Calu3 (cell line): ENCODE data around the gene SPP2. TPM values are rescaled to one million over a fixed set of nuclear protein-coding genes. Genes with fewer than 3 reads are reported as not detected.

Experiments used
- BruUV-seq: library from RNA; stranded (reverse); fragments of 400-500 nt; replicated peaks from 2 replicates; lab custom pipeline; 2021; lab: Mats Ljungman, UMichigan
- CTCF ChIA-PET: fragments of 300-600 bp; sonication (Branson Sonifier 250); formaldehyde crosslinking; loops from one replicate; lab custom pipeline; 2022; ENCODE audit warnings: antibody characterized with exemption; lab: Charles Lee
- DNase-seq: peaks from one replicate; pipeline ENCODE4 v3.0.0; 2022
- H3K27ac Mint-ChIP-seq: one replicate; pipeline ENCODE4 v1.8.0; 2022; ENCODE audit warnings: mixed read lengths; ENCODE audit not compliant: unreplicated experiment
- H3K27me3 Mint-ChIP-seq: one replicate; pipeline ENCODE4 v1.8.0; 2022; ENCODE audit warnings: mixed read lengths; ENCODE audit not compliant: unreplicated experiment
- H3K36me3 Mint-ChIP-seq: one replicate; pipeline ENCODE4 v1.8.0; 2022; ENCODE audit warnings: mild to moderate bottlenecking, moderate library complexity, mixed read lengths; ENCODE audit not compliant: insufficient read depth, unreplicated experiment
- H3K4me1 Mint-ChIP-seq: one replicate; pipeline ENCODE4 v1.8.0; 2022; ENCODE audit warnings: mild to moderate bottlenecking, low read depth, mixed read lengths; ENCODE audit not compliant: unreplicated experiment
- H3K4me3 Mint-ChIP-seq: one replicate; pipeline ENCODE4 v1.8.0; 2022; ENCODE audit warnings: mild to moderate bottlenecking, low read depth, moderate library complexity, mixed read lengths; ENCODE audit not compliant: unreplicated experiment
- H3K9me3 Mint-ChIP-seq: one replicate; pipeline ENCODE4 v1.8.0; 2022; ENCODE audit warnings: low read depth, mixed read lengths; ENCODE audit not compliant: unreplicated experiment
- CTCF ChIP-seq: fragments of 200-600 bp; IDR thresholded peaks from one replicate; pipeline ENCODE4 v1.8.0; 2022; ENCODE audit warnings: antibody characterized with exemption; ENCODE audit not compliant: unreplicated experiment
- intact Hi-C: fragments of 100-400 bp; cut with micrococcal nuclease; formaldehyde crosslinking; loops from one replicate; pipeline ENCODE4 v1.10.0; 2022; ENCODE audit not compliant: unreplicated experiment
- total RNA-seq: library from RNA; stranded (reverse); gene quantifications from 2 replicates; pipeline ENCODE4 v1.2.3, GENCODE V29; 2022

SPP2 gene
- total RNA-seq, 1 experiment from 2014 or later, result not detected

GRCh38 chr2:234091432-234091879 is 41.0 kb downstream of the SPP2 start:
- peak overlapping the region; percentile 53 for H3K4me3 Mint-ChIP-seq
- H3K36me3 Mint-ChIP-seq, result peaks cover 19% of the 10 kb centered on the region
- TF ChIP-seq CTCF, result no peak
- peaks cover 44% of the 10 kb centered on the region for H3K4me1 Mint-ChIP-seq
- H3K27me3 Mint-ChIP-seq, result no peaks in the 10 kb centered on the region
- peak overlapping the region; percentile 92 for H3K27ac Mint-ChIP-seq
- H3K9me3 Mint-ChIP-seq, result peaks cover 2% of the 10 kb centered on the region
- CTCF ChIA-PET, result interaction anchor here (0.6 to 3.7 kb wide), 9 partner anchors 9 to 210 kb away, joined by 3 to 17 read pairs (median 4); no protein-coding TSS in a partner anchor
- no TSS peak for BruUV-seq
- intact Hi-C loops, result loop anchor here (1.0 to 10.0 kb wide), 2 partner anchors 9 to 237 kb away; partner anchors contain the start of gene HJURP
- peak; percentile 55 for DNase-seq

- DNase-seq, result peak; percentile 54
- intact Hi-C loops, result loop anchor here (1.0 to 10.0 kb wide), 2 partner anchors 10 to 237 kb away; partner anchors contain the start of gene HJURP
- Mint-ChIP-seq H3K4me1 (peaks cover 44% of the 10 kb centered on the region), H3K36me3 (peaks cover 20% of the 10 kb centered on the region), H3K27me3 (no peaks in the 10 kb centered on the region), H3K4me3 (peak overlapping the region; percentile 53), H3K9me3 (peaks cover 2% of the 10 kb centered on the region), H3K27ac (peak overlapping the region; percentile 92)
- CTCF ChIA-PET, result interaction anchor here (0.5 to 3.7 kb wide), 11 partner anchors 8 to 211 kb away, joined by 3 to 17 read pairs (median 3); no protein-coding TSS in a partner anchor
- BruUV-seq, result no TSS peak
- TF ChIP-seq CTCF, result no peak
Measured at GRCh38 chr2:234091883-234092282, 41.4 kb downstream of the SPP2 start.

- Mint-ChIP-seq H3K4me3 (peak overlapping the region; percentile 53), H3K9me3 (peaks cover 2% of the 10 kb centered on the region), H3K36me3 (peaks cover 20% of the 10 kb centered on the region), H3K27ac (peak overlapping the region; percentile 92), H3K27me3 (no peaks in the 10 kb centered on the region), H3K4me1 (peaks cover 44% of the 10 kb centered on the region)
- DNase-seq, result no peak
- BruUV-seq, result no TSS peak
- CTCF ChIA-PET, result interaction anchor here (0.5 to 3.7 kb wide), 7 partner anchors 10 to 177 kb away, joined by 3 to 17 read pairs (median 3); no protein-coding TSS in a partner anchor
- intact Hi-C loops, result loop anchor here (10.0 kb wide), 1 partner anchor 238 kb away; the partner anchor contains the start of gene HJURP
- no peak for TF ChIP-seq CTCF
Measured at GRCh38 chr2:234092344-234092743, 41.8 kb downstream of the SPP2 start.

GRCh38 chr2:234095301-234095700 is 44.8 kb downstream of the SPP2 start:
- TF ChIP-seq CTCF, result no peak
- H3K36me3 Mint-ChIP-seq, result peaks cover 20% of the 10 kb centered on the region
- intact Hi-C loops, result loop anchor here (10.0 kb wide), 1 partner anchor 240 kb away; the partner anchor contains the start of gene HJURP
- no TSS peak for BruUV-seq
- no peak overlapping the region for H3K4me3 Mint-ChIP-seq
- CTCF ChIA-PET, result no interaction called here
- H3K27ac Mint-ChIP-seq, result no peak overlapping the region
- DNase-seq, result no peak
- H3K27me3 Mint-ChIP-seq, result no peaks in the 10 kb centered on the region
- peaks cover 36% of the 10 kb centered on the region for H3K4me1 Mint-ChIP-seq
- no peaks in the 10 kb centered on the region for H3K9me3 Mint-ChIP-seq
